Stimulated activated CD4-positive, alpha-beta T cell treated with anti-CD3 and anti-CD28 coated beads, TNF-alpha, amount 100 ng/mL, for 4 hours (primary cell): Measurements from ENCODE around the gene PEX13.
A peak's percentile ranks its signal among the peaks of the same experiment; 100 is the strongest.

Source experiments
- DNase-seq, 3 experiments: peaks; one replicate each; pipeline ENCODE4 v3.0.0-alpha.2; 2020; ENCODE audit warnings: low read depth in 3 of 3

The PEX13 gene

DNA sequence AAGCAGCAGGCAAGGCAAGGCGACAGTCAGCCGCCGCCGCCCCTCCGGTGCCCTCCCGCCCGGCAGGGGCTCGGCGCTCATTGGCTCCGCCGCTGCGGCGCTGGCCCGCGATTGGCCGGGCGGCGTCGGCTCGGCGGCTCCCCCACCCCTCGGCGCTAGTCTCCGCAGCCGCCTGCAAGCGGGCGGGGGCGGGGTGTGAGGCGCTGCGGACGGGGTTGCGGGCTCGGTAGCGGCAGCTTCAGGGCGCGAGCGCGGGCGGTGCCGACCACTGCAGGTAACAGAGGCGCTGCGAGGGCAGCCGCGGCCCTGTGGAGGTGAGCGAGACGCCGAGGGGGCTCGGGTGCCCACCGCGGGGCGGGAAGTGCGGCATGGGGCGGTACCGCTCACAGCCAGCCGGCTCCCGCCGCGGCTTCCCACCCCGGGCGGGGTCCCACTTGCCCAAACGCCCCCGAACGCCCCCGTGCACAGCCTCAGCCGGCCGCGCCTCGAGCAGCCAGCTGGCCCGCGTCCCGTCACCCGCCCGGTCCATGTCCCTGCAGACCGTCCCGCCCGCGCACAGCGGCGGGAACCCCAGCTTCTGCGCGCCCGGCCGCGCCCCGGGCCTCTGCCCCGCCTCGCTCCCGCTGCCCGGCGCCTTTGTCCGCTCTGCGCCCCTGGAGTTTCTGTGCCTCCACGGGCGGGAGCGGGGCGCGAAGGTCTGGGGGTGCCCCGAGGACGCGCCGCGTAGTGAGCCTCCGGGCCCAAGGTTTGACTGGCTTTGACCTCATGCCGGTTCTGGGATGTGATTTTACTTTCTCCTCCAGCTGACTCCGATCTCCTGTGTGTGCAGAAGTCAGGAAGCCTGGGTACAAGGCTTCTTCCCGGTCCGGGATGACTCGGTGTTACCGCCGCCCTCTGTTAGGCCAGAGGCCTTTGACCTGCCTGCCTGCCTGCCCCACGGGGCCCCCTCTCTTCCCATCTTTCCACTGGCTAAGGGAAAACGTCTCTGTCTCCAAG, 48.5 kb downstream of the PEX13 start, which contains the start of gene SANBR:
TSS of gene SANBR (plus strand) at position 158 of the 996 bp plus-strand sequence. CDS start 4,480 bp downstream, outside the sequence.
- peak; percentile 61 to 72 (median 68) for DNase-seq

GRCh38 chr2:61074100-61074499, 56.6 kb downstream of the PEX13 start:
- DNase-seq: no peak

- DNase-seq: no peak
Measured at GRCh38 chr2:61085883-61086282, 68.4 kb downstream of the PEX13 start.

GRCh38 chr2:61089797-61090196, 72.3 kb downstream of the PEX13 start:
- no peak for DNase-seq

DNA sequence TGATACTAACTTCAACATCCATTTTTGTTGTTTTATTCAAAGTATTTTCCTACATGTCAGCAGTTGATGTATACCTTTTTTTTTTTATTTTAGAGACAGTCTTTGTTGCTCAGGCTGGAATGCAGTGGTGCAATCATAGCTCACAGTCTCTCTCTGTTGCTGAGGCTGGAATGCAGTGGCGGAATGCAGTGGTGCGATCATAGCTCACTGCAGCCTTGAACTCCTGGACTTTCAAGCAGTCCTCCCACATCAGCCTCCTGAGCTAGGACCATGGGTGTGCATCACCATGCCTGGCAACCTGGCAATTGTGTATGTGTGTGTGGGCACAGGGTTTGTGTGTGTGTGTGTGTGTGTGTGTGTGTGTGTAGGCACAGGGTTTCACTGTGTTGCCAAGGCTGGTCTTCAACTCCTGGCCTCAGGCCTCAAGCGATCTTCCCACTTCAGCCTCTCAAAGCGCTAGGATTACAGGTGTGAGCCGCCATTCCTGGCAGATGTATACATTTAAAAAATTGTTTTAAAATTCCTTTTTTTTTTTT, 72.9 kb downstream of the PEX13 start:
- no peak for DNase-seq

- no peak for DNase-seq
Measured at GRCh38 chr2:61091485-61091884, 74.0 kb downstream of the PEX13 start.

- no peak for DNase-seq
Measured at GRCh38 chr2:61096438-61096837, 78.9 kb downstream of the PEX13 start.

DNA sequence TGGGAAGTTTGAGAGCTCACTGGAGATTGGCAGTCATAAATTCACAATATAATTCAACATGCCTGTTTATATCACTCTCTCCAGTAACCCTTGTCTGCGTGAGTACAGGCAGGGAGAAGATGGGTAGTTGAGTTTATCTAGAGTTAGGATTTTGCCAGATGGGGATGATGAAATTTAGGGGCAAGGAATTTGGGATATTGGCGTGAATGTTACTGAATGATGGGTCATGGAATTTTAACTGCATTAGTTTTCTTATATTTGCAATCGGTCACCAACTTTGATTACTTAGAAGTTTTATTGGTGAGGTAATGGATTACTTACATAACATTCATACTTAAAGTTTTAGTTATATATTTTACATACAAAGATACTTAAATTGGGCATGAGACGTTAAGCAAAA, 83.3 kb downstream of the PEX13 start:
- DNase-seq: no peak
